Measurements from ENCODE around the gene MRAP2.
"Not testable (repeated sequence)": the region's sequence is repeated elsewhere in the genome, so short reads cannot be mapped to it uniquely, and the experiment has no call there.

The MRAP2 gene

DNA sequence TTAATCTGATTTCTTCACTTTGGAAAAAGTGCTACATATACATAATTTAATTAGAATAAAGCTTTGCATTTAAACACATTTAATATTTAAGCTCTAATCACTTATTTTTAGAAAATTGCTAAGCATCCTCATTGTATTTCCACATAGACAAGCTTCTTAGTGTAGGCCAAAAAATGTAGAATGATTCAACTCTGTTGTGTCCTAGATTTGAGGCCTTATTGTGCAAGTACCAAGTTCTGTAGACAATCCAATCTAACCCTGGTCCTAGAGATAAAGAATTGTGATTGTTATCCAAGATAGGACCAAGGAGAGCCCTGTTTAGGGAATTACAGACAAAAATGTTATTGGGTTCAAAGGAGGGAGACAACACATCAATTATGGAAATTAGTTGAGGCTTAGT lies 27.6 kb downstream of the MRAP2 start:
- no peak overlapping the region for H3K4me3 ChIP-seq (replicated peaks; ENCODE audit: low read depth, low read length)
- H3K36me3 ChIP-seq (ENCODE audit: control insufficient read depth, insufficient read depth, low read length) = no peaks in the 10 kb centered on the region
- TF ChIP-seq, protein P1, sequence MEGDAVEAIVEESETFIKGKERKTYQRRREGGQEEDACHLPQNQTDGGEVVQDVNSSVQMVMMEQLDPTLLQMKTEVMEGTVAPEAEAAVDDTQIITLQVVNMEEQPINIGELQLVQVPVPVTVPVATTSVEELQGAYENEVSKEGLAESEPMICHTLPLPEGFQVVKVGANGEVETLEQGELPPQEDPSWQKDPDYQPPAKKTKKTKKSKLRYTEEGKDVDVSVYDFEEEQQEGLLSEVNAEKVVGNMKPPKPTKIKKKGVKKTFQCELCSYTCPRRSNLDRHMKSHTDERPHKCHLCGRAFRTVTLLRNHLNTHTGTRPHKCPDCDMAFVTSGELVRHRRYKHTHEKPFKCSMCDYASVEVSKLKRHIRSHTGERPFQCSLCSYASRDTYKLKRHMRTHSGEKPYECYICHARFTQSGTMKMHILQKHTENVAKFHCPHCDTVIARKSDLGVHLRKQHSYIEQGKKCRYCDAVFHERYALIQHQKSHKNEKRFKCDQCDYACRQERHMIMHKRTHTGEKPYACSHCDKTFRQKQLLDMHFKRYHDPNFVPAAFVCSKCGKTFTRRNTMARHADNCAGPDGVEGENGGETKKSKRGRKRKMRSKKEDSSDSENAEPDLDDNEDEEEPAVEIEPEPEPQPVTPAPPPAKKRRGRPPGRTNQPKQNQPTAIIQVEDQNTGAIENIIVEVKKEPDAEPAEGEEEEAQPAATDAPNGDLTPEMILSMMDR (IDR thresholded peaks at IDR 0.05; ENCODE audit: insufficient read depth, low read length, poor library complexity, severe bottlenecking) = no peak
- no peak for DNase-seq (ENCODE audit: extremely low read depth, insufficient read length)
- no peaks in the 10 kb centered on the region for H3K27me3 ChIP-seq (replicated peaks; ENCODE audit: control insufficient read depth, insufficient read depth, low read length)

DNA sequence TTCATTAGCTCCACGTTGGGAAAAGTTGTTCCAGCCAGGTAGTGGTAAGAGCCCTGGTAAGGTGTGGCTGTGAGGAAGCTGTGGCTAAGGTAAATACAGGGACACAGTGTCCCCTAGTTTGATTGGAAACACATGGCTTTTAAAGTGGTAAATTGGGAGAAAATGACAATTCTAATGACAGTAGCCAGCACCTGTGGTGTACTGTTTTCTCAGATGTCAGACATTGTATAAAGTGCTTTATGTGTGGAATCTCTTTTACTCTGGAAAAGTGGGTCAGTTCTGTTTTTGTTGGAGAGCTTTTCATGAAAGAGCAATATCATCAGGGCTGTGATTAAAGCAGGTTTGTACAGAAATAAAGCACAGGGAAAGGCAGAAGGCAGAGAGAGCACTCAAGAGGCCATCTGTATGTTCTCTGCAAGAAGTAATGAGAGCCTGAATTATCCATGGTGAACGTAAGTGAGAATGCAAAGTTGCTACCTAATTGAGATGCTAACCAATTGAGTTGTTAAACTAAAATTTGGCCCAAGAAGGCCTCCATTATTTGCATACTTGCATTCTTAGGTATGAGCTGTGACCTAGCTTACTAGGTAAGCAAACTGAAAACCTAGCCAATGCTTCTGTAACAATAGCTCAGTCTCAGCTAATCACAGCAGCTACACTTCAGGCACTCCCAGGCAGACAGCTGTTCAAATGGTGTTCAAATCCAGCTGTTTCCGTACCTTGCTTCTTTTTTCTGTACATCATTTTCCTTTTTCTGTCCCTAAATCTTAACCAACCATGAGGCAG lies 28.2 kb downstream of the MRAP2 start:
- H3K4me3 ChIP-seq (replicated peaks; ENCODE audit: low read depth, low read length) = no peak overlapping the region
- DNase-seq (ENCODE audit: extremely low read depth, insufficient read length) = no peak
- TF ChIP-seq, protein P1 (IDR thresholded peaks at IDR 0.05; ENCODE audit: insufficient read depth, low read length, poor library complexity, severe bottlenecking) = no peak
- H3K36me3 ChIP-seq (ENCODE audit: control insufficient read depth, insufficient read depth, low read length) = no peaks in the 10 kb centered on the region
- no peaks in the 10 kb centered on the region for H3K27me3 ChIP-seq (replicated peaks; ENCODE audit: control insufficient read depth, insufficient read depth, low read length)

DNA sequence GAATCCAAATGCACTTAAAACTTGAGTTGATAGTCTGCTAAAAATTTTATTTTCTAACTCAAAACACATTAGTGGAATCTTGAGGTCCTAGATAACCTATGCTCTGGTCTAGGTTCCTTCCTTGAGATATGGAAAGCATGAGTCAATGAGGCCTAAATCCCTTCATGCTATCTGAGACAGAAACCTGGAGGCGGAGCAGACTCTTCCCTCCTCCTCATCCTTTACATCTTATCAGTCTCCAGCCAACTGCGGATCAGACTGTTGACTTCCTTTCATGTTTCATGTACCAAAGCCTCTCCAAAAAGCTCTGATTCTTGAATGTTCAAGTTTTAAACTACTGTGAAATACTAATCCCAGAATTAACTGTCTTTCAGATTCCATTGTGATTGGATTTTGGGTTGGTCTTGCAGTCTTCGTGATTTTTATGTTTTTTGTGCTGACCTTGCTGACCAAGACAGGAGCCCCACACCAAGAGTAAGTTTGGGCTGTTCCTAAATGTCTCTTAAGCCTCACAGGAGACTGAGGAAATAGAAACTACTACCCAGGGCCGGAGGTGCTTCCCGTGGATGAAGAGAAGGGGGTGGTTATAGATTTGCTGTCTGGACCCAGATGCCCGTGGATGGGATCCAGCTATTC lies 29.1 kb downstream of the MRAP2 start:
- Histone ChIP-seq H3K36me3 (ENCODE audit: control insufficient read depth, insufficient read depth, low read length) (no peaks in the 10 kb centered on the region), H3K27me3 (replicated peaks; ENCODE audit: control insufficient read depth, insufficient read depth, low read length) (no peaks in the 10 kb centered on the region), H3K4me3 (replicated peaks; ENCODE audit: low read depth, low read length) (no peak overlapping the region)
- no peak for DNase-seq (ENCODE audit: extremely low read depth, insufficient read length)
- TF ChIP-seq, protein P1 (IDR thresholded peaks at IDR 0.05; ENCODE audit: insufficient read depth, low read length, poor library complexity, severe bottlenecking) = no peak

DNA sequence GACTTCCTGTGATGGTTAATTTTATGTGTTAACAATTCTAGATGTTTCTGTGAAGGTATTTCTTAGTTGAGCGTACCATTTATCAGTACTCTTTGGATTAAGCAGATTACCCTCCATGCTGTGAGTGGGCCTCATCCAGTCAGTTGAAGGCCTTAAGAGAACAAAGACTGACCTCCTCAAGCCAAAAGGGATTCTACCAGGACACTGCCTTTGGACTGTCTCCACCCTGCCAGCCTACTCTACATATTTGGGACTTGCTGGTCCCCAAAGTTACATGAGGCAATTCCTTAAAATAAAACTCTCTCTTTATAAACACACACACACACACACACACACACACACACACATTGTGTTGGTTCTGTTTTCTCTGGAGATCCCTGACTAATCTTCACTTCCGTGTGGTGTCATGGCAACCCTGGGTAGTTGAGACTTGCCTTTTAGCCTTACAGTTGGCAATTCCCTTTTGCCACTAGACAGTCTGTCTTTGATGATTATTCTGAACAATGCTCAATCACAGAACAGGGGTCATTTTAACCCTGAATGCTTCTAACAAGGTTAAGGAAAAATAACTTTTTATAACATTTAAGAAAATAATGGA lies 32.2 kb downstream of the MRAP2 start:
- no peaks in the 10 kb centered on the region for H3K27me3 ChIP-seq (replicated peaks; ENCODE audit: control insufficient read depth, insufficient read depth, low read length)
- H3K36me3 ChIP-seq (ENCODE audit: control insufficient read depth, insufficient read depth, low read length) = no peaks in the 10 kb centered on the region
- DNase-seq (ENCODE audit: extremely low read depth, insufficient read length) = no peak
- TF ChIP-seq, protein P1 (IDR thresholded peaks at IDR 0.05; ENCODE audit: insufficient read depth, low read length, poor library complexity, severe bottlenecking) = no peak
- no peak overlapping the region for H3K4me3 ChIP-seq (replicated peaks; ENCODE audit: low read depth, low read length)

DNA sequence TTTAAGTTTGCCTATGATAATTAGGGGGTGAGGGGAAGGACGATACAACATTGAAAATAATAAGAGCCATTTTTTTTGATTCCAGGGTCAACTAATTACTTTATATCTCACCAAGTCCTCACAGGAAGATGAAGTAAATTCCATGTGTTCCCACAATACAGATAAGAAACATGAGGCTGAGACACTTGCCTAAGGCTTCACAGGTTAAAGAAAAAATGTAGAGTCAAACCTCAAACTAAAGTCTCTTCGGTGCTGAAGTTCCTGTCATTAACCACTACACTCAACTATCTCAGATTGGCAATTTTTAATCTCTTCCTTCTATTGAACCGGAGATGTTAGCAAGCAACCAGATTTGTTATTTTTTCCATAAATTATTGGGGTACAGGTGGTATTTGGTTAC lies 33.0 kb downstream of the MRAP2 start:
- Histone ChIP-seq H3K27me3 (replicated peaks; ENCODE audit: control insufficient read depth, insufficient read depth, low read length) (no peaks in the 10 kb centered on the region), H3K4me3 (replicated peaks; ENCODE audit: low read depth, low read length) (no peak overlapping the region), H3K36me3 (ENCODE audit: control insufficient read depth, insufficient read depth, low read length) (no peaks in the 10 kb centered on the region)
- no peak for DNase-seq (ENCODE audit: extremely low read depth, insufficient read length)
- TF ChIP-seq, protein P1 (IDR thresholded peaks at IDR 0.05; ENCODE audit: insufficient read depth, low read length, poor library complexity, severe bottlenecking) = no peak

DNA sequence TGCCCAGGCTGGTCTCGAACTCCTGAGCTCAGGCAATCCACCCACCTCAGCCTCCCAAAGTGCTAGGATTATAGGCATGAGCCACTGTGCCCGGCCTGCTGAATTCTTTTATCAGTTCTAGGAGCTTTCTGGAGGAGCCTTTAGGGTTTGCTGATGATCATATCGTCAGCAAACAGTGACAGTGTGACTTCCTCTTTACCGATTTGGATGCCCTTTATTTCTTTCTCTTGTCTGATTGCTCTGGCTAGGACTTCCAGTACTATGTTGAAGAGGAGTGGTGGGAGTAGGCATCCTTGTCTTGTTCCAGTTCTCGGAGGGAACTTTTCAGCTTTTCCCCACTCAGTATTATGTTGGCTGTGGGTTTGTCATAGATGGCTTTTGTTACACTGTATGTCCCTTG lies 35.3 kb downstream of the MRAP2 start:
- not testable (repeated sequence) for DNase-seq (ENCODE audit: extremely low read depth, insufficient read length); H3K36me3 ChIP-seq (ENCODE audit: control insufficient read depth, insufficient read depth, low read length); H3K27me3 ChIP-seq (replicated peaks; ENCODE audit: control insufficient read depth, insufficient read depth, low read length); H3K4me3 ChIP-seq (replicated peaks; ENCODE audit: low read depth, low read length)

Measured in GM06990 (cell line).